GM03348 (cell line): Measurements from ENCODE around the gene TBX4.
A peak's percentile ranks its signal among the peaks of the same experiment; 100 is the strongest.

Experiments
- DNase-seq: peaks from one replicate; pipeline ENCODE4 v3.0.0; 2012; ENCODE audit warnings: low spot score

The TBX4 gene

DNA sequence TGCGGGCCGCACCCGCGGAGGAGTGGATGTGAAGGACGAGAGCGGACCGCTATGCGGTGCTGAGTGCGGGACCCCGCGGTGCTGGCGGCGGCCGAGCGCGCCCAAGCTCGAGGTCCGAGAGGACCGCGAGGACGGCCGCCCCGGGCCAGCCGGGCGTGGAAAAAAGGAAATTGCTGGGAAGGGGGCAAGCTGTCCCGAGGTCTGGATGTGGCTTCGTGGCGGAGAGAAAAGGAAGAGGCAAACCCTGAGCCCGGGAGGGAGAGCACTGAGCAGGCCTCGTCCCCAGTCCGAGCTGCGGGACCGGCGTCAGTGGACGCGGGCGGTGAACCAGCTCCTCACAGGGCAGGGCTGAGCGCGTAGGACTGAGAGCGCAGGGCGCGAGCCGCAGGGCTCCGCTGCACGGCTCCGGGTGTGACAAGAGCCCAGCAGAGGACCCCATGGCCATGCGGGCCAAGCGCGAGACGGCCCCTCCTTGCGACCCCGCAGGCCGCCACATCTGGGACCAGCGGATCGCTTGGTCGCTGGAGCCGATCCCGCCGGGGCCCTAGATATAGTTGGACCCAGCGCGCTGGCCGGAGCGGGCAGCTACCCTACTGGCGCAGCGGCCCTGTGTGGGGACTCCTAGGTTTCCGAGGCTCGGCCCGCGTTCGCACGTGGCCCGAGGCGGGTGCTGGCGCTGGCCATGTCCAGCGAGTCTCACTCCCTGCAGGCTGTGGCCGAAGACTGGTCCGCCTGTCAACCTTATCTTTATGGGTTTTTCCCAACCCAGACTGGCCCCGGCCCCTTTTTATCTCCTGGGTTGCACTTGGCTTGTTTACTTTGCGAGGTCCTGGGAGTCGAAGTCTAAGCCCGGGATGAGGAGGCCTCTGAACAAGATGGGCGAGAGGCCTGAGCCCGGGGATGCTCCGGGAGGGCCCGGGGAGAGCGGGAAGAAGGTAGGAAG lies 2.4 kb downstream of the TBX4 start:
- no peak for DNase-seq

DNA sequence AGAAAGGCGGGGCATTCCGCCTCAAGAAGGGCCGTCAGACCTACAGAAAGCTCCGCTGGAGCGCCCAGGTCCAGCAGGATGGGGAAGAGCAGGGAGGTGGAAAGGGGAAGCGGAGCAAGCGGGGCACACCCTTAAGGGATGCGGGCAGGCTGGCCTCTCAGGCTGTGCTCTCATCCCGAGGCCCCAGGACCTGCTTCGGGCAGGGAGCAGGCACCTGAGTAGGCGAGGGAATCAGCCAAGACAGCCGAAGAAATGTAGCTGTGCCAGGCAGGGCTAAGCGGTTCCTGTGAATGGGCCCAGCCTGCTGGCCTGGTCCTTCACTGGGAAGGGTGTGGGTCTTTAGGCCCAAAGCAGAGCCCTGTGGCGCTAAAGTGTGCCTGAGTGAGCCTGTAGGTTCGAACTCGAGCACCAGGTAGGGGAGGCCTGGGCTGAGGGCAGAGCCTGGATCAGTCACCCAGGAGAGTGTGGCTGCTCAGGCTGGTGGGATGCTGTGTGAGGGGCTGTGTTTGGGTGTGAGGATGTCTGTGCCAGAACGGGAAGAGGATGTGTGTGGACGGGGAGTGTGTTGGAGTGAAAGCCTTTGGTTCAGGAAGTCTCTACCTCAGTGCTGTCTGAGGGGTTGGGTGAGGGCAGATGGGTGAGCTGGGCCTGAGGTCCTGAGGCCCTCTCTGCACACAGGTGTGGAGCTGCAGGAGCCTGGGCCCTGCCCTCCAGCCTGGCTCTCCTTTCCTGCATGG lies 3.3 kb downstream of the TBX4 start:
- DNase-seq = no peak

- no peak for DNase-seq
Measured at GRCh38 chr17:61456061-61456681, 3.9 kb downstream of the TBX4 start.

DNA sequence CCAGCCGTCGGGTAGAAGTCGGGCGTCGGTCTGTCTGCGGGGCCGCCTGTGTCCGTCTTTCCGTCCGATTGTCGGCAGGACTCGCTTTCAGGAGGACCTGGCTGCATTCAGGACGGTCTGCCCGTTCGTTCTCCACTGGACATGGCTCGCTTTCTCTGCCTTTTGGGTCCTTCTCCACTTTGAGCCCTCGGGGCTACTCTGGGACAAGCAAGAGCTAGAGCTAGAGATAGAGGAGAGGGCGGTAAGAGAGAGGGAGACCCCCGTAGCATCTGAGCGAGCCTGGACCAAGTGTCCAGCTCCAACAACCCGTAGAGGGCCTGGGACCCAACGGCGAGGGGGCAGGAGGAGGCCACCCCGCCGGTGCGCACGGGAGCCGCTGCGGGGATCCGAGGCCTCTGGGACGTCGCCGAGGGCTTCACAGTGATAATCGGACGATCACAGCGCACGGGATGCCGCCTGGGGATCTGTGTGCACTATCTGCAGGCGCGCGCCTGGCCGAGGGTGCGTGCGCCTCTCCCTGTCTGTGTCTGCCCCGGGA lies 4.5 kb downstream of the TBX4 start:
- DNase-seq = no peak

- DNase-seq = no peak
Measured at GRCh38 chr17:61457226-61457983, 5.2 kb downstream of the TBX4 start.

DNA sequence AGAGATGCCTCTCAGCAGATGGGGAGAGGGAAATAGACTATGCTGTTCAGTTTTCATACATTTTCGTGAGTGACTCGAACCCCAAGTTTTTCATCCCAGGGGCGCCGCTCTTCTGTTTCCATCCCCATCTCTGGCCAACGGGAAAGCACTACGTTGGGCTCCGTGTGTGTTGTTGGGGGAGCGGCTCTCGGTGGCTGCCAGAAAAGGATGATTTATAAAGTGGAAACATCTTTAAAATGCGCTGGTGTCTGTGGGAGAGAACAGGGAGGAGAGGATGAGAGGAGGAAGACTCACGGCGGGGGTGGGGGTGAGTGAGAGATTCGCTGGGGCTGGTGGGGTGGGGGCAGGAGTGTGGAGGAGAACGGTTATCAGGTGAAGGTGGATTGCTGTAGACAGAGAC lies 5.8 kb downstream of the TBX4 start:
- no peak for DNase-seq

DNA sequence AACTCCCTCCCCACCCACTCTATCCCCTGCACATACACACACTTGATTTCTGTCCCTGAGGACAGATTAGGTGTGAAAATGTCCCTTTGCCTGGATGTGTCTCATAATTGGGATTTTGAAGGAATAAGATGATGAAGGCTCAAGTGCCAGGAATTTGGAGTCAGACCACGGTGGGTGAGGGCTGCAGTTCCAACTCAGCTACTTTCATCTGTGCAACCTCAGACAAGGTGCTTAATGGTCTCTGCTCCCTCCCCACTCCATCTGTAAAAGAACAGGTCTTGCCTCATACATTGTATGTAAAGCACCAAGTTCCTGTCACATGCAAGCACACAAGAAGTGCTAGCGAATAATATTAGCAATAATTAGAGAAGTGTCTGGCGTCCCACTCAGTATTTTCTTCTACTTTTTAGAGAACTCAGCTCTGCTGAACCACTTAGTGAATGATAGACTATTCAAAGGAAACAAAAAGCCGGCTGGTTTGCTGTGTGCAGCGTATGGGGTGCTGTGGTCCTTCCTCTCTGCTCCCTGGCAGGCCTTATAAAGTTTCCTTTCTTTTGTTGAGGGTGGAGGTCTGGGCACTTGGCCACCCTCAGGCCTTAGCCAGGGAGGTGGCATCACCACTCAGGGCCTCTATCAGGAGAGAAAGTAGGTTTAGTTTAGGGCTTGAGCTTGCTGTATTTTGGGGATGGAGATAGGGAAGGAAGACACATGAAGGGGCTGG lies 6.4 kb downstream of the TBX4 start:
- DNase-seq = no peak

- no peak for DNase-seq
Measured at GRCh38 chr17:61459142-61459809, 7.1 kb downstream of the TBX4 start.

GRCh38 chr17:61459939-61460718 lies 7.9 kb downstream of the TBX4 start:
- no peak for DNase-seq

- DNase-seq = no peak
Measured at GRCh38 chr17:61460796-61461585, 8.8 kb downstream of the TBX4 start.

DNA sequence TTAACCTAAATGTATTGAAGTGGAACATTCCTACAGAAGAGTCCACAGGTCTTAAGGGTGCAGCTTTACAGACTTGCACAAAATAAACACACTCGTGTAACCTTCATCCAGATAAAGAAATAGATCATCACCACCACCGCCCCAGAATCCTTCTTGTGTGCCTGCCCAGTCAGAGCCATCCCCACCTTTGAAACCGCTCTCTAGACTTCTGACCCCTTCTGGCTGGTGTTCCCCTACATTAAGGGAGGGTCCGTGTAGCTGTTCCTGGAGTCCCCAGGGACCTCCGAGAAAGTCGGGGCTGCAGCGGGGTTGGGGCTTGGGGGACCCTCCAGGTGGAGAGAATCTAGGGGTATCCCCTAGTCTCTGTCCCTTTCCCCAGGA lies 9.4 kb downstream of the TBX4 start:
- DNase-seq = no peak

DNA sequence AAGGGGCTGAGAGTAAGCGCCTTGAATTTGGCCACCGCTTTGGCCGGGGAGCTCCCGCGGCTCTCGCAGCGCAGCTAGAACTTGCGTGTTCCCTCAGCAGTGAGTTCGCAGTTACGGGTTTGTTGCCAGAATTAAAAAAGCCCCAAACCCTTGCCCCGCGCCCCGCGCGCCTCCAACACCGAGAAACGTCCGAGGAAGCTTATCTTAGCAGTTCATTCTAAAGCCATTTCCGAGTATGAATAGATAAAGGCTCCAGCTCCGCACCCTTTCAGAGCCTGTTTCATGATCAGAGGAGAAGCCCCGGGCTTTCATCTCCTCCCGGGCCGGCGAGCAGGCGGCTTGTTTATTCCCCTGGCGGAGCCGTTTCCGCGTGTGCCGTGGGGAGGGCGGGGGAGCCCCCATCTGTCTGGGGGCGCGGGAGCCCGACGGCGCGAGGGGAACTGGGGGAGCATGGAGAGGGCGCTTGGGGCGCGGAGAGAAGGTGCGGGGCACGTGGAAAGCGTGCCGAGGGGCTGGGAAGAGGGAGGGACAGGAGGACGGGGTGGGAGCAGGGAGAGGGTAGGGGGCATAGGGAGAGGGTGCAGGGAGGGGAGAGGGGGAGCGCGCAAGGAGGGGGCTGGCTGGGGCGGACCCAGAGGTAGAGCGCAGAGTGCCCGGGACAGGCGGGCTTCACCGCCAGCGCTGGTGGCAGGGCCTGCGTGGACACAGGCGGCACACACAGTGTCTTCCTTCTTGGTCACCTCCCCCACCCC lies 9.9 kb downstream of the TBX4 start:
- peak; percentile 46 for DNase-seq

- DNase-seq = no peak
Measured at GRCh38 chr17:61462719-61463315, 10.6 kb downstream of the TBX4 start.

DNA sequence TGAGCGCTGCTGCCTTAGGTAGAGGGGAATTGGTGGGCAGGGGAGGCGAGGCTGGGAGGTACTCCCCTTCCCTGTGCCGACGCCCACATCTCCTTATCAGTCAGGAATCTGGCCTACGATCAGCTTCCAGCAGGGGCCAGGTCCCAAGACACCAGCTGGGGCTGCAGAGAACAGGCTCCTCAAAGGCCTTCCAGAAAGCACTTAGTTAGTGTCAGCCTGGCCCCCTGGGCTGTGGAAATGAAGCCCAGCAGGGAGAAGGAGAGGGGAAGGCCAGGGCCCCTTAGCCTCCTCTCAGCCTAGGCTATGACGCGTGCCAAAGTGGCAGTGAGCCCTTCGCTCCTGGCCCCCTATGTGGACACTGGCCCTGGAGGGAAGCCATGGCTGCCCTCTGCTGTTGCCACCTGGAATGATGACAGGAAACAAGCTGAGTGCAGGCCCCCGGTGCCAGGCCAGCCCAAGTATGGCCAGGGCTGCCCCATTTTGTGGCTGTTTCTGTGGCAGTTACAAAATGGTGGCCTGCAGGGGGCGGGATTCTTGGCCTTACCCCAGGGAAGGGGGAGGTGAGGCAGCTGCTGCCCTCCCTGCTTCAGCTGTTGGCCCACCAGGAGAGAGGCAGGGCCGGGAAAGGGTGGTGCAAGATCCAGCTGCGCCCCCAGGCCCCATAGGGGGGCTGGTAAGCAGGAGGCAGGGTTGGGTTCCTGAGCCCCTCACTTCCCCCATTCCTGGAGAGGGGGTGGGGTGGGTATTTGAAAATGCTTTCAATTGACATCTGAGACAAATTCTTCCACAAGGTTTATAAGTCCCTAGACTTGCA lies 11.3 kb downstream of the TBX4 start:
- DNase-seq = no peak

GRCh38 chr17:61464130-61464842 lies 12.1 kb downstream of the TBX4 start:
- DNase-seq = no peak

DNA sequence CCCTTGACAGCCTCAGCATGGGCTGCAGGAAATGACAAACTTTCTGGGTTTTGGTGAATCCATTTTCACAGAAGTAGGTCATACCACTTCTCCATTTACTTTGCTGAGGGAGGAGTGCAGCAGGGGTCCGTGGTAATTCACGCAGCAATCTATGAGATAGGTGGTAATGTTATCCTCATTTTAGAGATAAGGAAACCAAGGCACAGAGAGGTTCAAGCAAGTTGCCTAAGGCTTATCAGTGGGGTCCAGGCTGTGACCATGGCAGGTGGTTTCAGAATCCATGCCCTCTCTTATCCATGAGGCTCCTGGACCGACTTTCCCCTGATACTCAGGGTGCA lies 12.6 kb downstream of the TBX4 start:
- DNase-seq = no peak
